NOMO-1 treated with DMSO at 0.1 percent for 48 hours (cell line): Measurements from ENCODE around the gene LAMA3.

Experiments
- DNase-seq: peaks from one replicate; lab custom pipeline; 2025; ENCODE audit not compliant: unreplicated experiment; lab: John Stamatoyannopoulos, UW

The LAMA3 gene

DNA sequence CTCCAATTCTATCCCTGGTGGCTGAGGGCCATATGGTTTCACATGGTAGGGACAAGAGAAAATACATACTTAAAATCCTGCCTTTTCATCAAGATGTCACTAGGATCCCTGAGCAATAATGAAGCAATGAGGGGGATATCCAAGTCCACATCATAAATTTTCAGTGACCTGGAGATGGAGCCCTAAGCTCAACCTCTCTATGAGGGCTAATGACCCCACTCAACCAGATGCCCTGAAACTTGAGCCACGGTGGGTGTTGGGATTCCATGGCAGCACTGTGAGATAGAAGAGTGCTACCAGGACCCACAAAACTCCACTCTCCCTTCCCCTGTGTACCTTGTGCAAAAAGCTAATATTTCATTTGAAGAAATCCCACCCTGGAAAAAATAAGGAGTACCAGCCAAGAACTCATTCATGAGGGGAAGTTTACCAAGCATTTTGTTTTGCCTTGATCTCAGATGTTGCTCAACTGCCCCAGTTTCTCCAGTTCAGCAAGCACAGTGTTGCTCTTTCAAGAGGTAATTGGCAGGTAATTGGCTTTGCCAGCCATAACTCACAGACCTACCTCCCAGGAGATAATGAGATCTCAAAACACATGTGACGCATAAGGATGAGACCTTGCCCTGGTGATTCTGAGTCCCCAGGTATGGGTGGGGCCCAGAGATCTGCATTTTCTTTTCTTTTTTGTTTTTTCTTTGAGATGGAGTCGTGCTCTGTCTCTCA lies 274.4 kb downstream of the LAMA3 start:
- no peak for DNase-seq

DNA sequence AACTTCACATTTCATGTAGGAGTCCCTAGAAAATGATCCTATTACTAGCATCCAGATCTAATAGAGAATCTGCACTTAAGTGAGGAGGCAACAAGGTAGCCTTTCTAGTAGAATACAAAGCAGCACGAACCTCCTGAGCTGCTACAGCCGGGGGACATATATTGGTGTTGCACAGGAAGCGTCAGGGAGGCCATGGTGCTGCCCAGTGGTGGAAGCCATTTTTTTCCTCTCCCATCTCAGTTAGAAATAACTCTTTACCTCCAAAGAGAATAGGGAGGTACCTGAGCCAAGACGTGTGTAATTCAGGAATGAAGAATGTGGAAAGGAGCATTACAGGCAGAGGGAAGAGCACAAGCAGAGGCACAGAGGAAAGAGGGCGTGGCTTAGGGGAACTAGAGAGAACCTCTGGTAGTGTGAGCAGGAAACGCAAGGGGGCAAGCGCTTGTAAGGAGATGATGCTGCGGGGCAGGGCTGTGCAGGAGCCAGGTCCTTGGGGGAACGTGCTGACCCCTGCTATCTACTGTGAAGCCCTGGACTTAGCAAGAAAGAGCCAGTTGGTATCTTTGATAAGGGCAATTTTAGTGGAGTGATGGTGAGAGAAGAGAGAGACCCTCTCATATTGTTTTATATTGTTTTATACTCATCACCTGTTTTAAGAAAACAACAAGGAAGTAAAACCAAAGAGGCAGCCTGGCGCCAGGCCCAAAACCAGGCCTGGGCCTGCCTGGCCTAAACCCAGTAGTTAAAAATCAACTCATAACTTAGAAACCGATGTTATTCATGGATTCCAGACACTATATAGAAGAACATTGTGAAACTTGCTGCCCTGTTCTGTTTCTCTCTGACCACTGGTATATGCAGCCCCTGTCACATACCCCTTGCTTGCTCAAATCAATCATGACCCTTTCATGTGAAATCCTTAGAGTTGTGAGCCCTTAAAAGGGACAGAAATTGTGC lies 275.3 kb downstream of the LAMA3 start:
- no peak for DNase-seq

GRCh38 chr18:23966909-23967308 lies 277.7 kb downstream of the LAMA3 start:
- no peak for DNase-seq

DNA sequence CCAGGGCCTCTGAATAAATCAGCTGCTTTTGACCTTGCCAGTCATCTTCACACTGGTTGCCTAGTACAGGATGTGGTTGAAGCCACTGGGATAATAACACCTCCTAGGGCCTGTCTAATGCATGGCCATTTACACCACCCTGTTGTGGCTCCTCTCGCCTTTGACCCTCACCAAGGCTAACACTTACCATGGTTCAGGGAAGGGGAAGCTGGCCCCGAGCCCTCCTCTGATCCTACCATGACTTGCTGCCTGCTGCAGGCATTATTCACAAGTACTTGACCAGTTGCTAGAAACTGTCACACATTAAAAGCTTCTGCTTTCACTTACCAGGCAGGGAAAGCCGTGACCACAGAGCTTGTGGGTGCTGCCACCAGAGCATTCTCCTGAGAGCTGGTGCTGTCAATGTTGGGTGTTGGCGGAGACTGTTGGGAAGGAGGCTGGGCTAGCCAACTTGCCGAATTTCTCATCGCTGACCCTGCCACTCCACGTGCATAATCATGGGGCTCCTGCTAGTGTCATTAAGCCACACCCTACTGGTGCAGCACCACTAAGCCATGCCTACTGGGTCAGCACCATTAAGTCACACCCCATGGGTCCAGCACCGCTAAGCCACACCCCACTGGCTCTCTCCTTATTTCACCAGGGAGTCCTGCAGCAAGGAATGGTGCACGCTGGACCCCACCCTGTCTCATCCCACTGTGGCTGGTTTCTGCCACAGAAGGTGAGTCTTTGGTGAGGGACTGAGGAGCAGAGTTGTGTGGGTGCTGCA lies 278.3 kb downstream of the LAMA3 start:
- DNase-seq = peak; percentile 81

GRCh38 chr18:23968638-23969604 lies 279.7 kb downstream of the LAMA3 start:
- DNase-seq = no peak

GRCh38 chr18:23969664-23970063 lies 280.4 kb downstream of the LAMA3 start:
- DNase-seq = no peak

GRCh38 chr18:23970161-23971096 lies 281.2 kb downstream of the LAMA3 start:
- no peak for DNase-seq

DNA sequence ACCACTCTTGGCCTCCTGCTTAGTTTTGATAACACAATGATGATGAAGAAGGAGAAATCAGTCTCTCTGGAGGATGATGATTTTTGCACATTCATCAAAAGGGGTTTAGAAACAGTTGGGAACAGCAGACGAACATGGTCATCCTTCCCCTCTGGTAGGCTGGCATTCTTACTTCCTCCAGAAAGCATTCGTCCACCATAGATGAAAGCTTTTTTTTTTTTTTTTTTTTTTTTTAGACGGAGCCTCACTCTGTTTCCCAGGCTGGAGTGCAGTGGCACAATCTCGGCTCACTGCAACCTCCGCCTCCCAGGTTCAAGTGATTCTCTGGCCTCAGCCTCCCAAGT lies 281.8 kb downstream of the LAMA3 start:
- no peak for DNase-seq

GRCh38 chr18:23971666-23972230 lies 282.5 kb downstream of the LAMA3 start:
- no peak for DNase-seq

DNA sequence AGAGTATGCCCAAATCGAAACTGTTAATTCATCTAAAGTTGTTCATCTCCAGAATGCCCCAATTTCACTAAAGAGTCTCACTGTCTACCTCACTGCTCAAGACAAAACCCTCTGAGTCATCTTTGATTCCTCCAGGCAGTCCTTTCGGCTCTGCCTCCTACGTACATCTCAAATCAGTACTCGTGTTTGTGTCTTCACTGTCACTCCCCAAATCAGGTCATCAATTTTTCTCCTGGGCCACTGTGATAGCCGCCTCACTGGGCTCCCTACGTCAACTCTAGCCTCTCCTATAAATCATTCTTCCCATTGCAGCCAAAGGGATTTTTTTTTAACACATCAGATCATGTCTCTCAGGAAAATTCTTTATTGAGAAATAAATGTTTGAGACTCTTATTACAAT lies 283.2 kb downstream of the LAMA3 start:
- no peak for DNase-seq

DNA sequence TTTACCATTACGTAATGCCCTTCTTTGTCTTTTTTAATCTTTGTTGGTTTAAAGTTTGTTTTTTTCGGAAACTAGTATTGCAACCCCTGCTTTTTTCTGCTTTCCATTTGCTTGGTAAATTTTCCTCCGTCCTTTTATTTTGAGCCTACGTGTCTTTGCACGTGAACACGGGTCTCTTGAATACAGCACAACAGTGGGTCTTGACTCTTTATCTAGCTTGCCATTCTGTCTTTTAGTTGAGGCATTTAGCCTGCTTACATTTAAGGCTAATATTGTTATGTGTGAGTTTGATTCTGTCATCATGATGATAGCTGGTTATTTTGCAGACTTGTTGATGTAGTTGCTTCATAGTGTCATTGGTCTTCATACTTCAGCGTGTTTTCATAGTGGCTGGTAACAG lies 287.9 kb downstream of the LAMA3 start:
- DNase-seq = no peak

- no peak for DNase-seq
Measured at GRCh38 chr18:23977719-23978483, 288.6 kb downstream of the LAMA3 start.

DNA sequence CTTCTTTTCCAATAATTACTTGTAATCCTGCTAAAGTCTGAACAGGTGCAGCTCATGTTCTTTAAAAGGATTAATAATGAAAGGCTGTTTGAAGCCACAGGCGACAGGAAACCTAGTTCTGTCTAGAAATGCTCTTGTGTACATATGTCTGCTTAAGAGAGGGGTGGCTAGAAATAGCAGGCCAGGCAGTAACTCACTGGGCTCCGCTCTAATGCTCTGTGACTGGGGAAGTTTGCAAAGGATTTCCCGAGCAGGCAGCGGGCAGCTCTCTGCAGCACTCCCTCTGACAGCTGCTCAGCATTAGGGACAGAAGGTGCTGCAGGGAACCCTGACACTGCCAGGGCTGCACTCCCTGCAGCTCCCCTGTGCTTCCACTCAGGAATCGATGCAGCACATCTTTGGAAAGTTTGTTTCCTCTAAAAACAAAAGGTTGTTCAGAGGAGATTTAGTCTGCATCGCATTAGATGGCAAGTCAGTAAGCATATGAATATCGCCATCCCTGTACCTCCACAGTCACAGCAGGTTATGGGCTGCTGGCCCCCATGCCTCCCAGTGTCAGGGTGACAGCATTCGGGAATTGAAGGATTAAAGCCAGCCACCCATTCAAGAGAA lies 292.2 kb downstream of the LAMA3 start:
- no peak for DNase-seq

DNA sequence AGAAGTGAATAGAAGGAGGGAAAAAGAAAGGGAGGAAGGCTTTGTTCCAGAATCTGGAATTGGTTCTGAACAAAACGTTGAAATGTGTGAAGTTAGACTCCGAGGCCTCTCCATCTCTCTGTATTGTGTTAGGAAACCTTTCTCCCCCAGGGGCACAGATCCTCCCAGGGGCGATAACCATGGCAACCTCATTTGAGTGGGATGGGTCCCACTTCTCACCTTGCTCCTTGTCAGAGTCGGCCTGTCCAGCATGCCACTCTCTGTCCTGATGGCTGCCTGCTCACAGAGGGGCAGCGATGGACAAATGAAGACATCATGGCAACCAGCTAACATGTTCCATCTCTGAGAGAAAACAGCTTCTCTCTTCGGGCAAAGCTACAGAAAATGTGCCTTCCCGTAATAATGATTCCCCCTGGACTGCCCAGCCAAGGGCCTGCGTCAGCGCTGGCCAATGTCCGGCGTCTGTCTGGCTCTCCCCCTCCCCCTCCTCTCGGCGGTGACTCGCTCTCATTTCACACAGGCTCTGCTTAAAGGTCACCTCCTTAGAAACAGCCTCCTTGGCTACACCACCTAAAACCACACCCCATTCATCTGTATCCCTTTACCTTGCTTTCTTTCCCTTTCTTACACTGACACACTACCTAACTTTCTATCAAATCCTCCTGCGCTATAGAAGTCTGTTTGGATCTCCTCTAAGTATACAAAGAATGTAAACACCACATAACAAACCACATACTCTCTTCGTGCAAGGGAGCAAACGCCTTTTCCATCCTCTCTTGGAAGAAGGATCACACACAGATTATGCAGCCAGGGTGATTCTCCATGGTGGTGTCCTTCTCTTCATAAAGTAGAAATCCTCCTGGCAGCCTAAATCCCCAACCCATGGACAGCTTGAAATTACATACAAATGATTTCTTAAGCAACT lies 293.2 kb downstream of the LAMA3 start:
- DNase-seq = no peak

- DNase-seq = no peak
Measured at GRCh38 chr18:23983112-23983511, 293.9 kb downstream of the LAMA3 start.

- DNase-seq = no peak
Measured at GRCh38 chr18:23986600-23987359, 297.5 kb downstream of the LAMA3 start.
